Tibial nerve (tissue), 4 donors: ENCODE data around the gene KIF26A. TPM values are rescaled to one million over a fixed set of nuclear protein-coding genes. Genes with fewer than 3 reads are reported as not detected.

Experiments
- DNase-seq, 2 donors: peaks; one replicate each; pipeline ENCODE4 v3.0.0-alpha.2; 2019; ENCODE audit warnings: low spot score in 2 of 2
- H3K27ac ChIP-seq, 4 donors: fragments of 200-600 bp; sonication (generic) in 3 of 4; one replicate each; pipeline ENCODE4 v1.5.1; 2017 to 2019; ENCODE audit warnings: mild to moderate bottlenecking in 1 of 4
- H3K27me3 ChIP-seq, 2 donors: fragments of 200-600 bp; sonication (generic) in 1 of 2; one replicate each; pipeline versions ENCODE4 v1.5.1 to v1.6.0; 2017 to 2019
- H3K36me3 ChIP-seq, 3 donors: fragments of 200-600 bp; sonication (generic); one replicate each; pipeline ENCODE4 v1.5.1; 2018 to 2019
- H3K4me1 ChIP-seq, 4 donors: fragments of 200-600 bp; sonication (generic) in 3 of 4; one replicate each; pipeline ENCODE4 v1.5.1; 2017 to 2019
- H3K4me3 ChIP-seq, 4 donors: fragments of 200-600 bp; sonication (generic) in 3 of 4; one replicate each; pipeline ENCODE4 v1.5.1; 2017 to 2019; ENCODE audit warnings: mild to moderate bottlenecking in 1 of 4, moderate library complexity in 1 of 4
- H3K9me3 ChIP-seq, 4 donors: fragments of 200-600 bp; sonication (generic) in 3 of 4; one replicate each; pipeline ENCODE4 v1.5.1; 2017 to 2019
- EP300 ChIP-seq, 2 donors: sonication (generic); formaldehyde crosslinking; IDR thresholded peaks; one replicate each; pipeline ENCODE4 v1.6.1; 2017; ENCODE audit warnings: antibody characterized with exemption in 2 of 2, mild to moderate bottlenecking in 1 of 2
- POLR2A ChIP-seq, 2 donors: fragments of 450-650 bp; IDR thresholded peaks; one replicate each; pipeline ENCODE4 v1.6.1; 2017; ENCODE audit warnings: antibody characterized with exemption in 2 of 2, mild to moderate bottlenecking in 2 of 2, moderate library complexity in 2 of 2
- WGBS, 2 donors: methylation state at CpG; one replicate each; pipeline ENCODE4 v1.1.5; 2018; 5-methylcytosine and 5-hydroxymethylcytosine counted together
- total RNA-seq, 4 donors: library from RNA; depleted of rRNA; stranded (reverse); fragments of >200 nt; gene quantifications; one replicate each; pipeline ENCODE4 v1.1.0, GENCODE V29; 2016
- TF ChIP-seq, protein P1 (sequence below), 5 experiments: fragments of 200-600 bp in 3 of 5; fragments of 450-650 bp in 2 of 5; sonication (generic) in 3 of 5; IDR thresholded peaks; one replicate each; pipeline ENCODE4 v1.5.1; 2016 to 2019; ENCODE audit warnings: antibody characterized with exemption in 5 of 5, mild to moderate bottlenecking in 3 of 5, moderate library complexity in 2 of 5

The KIF26A gene
- total RNA-seq, 4 donors from 2014 or later = 2.6 to 4.2 (median 3.3) TPM

DNA sequence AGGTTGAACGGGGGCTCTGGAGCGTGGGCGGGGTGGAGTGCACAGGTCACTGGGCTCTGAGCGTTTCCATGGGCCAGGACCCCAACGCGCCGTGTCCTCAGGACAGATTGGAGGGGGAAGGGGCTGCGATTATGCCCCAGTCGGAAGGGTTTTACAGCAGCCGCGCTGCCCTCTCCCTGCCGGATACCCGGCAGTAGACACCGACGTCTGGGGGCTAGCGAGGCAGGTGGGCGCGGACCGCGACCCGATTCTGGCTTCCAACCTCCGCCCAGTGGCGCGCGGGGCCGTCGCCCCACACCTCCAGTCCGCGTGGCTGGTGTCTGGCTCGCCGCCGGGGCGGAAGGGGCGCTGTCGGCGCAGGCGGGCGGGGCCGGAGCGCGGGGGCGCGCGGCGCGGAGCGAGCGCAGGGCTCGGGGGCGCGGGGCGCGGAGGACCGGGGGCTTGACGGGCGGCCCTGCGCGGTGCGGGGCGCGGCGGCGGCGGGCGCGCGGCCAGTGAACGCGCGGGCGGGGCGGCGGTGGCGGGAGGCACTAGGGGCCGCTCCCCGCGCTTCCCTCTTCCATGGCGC lies 2.4 kb upstream of the KIF26A start:
- Histone ChIP-seq H3K27me3 (peaks cover 0 to 67% of the 10 kb centered on the region in 2 donors), H3K4me3 (peak overlapping the region in 1 of 4 donors; percentile 56), H3K9me3 (peaks cover 0 to 4% (median 0%) of the 10 kb centered on the region in 4 donors), H3K27ac (no peak overlapping the region), H3K4me1 (peaks cover 0 to 49% (median 21%) of the 10 kb centered on the region in 4 donors), H3K36me3 (no peaks in the 10 kb centered on the region)
- 0 to 1% methylated on average over 1 to 39 of the region's 78 CpGs for WGBS, 2 donors
- TF ChIP-seq EP300 (IDR thresholded peaks at IDR 0.05) (no peak), POLR2A (IDR thresholded peaks at IDR 0.05) (no peak)
- TF ChIP-seq, protein P1, sequence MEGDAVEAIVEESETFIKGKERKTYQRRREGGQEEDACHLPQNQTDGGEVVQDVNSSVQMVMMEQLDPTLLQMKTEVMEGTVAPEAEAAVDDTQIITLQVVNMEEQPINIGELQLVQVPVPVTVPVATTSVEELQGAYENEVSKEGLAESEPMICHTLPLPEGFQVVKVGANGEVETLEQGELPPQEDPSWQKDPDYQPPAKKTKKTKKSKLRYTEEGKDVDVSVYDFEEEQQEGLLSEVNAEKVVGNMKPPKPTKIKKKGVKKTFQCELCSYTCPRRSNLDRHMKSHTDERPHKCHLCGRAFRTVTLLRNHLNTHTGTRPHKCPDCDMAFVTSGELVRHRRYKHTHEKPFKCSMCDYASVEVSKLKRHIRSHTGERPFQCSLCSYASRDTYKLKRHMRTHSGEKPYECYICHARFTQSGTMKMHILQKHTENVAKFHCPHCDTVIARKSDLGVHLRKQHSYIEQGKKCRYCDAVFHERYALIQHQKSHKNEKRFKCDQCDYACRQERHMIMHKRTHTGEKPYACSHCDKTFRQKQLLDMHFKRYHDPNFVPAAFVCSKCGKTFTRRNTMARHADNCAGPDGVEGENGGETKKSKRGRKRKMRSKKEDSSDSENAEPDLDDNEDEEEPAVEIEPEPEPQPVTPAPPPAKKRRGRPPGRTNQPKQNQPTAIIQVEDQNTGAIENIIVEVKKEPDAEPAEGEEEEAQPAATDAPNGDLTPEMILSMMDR (IDR thresholded peaks at IDR 0.05) = no peak
- DNase-seq = no peak

DNA sequence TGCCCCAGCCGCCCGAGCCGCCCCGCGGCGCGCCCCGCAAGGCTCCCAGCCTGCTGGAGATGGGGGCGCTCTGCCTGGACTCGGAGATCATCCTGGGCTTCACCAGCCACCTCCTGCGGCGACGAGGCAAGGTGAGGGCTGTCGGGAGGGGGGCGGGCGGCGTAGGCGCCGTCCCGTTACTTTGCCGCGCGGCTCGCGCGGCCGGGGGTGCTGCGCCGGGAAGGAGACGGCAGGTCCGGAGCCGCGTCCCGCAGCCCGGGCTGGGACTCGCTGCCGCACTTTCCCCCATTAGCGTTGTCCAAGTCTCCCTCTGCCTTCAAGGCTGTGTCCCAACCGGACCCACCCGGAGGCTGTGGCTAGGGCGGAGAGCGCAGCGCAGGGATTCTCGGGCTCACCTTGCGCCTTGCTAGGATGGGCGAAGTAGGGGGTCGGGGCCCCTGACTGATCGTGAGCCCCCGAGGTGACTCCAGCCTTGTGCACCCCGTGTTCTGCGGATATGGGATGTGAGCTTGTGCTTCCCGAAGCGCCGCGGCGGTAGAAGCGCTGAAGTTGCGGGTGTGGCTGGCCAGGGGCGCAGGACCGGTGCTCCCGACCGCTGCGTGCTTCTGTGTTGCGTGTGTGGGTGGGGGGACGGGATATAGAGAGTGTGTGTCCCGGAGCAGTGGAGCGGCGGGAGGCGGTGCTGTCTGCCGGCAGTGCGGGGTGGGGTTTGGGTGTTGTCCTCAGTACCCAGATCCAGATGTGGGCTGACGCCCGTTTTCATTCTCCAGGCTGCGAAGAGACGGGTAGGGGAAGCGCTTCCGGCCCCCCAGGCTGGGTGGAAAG lies 1.7 kb upstream of the KIF26A start:
- Histone ChIP-seq H3K4me1 (peaks cover 0 to 49% (median 21%) of the 10 kb centered on the region in 4 donors), H3K27ac (no peak overlapping the region), H3K36me3 (no peaks in the 10 kb centered on the region), H3K27me3 (peaks cover 0 to 67% of the 10 kb centered on the region in 2 donors), H3K9me3 (no peaks in the 10 kb centered on the region), H3K4me3 (peak overlapping the region in 1 of 4 donors; percentile 56)
- 2 to 4% methylated on average over 26 to 58 of the region's 77 CpGs for WGBS, 2 donors
- no peak for DNase-seq
- no peak for TF ChIP-seq POLR2A (IDR thresholded peaks at IDR 0.05)
- TF ChIP-seq, protein P1 (IDR thresholded peaks at IDR 0.05) = no peak
- no peak for TF ChIP-seq EP300 (IDR thresholded peaks at IDR 0.05)

DNA sequence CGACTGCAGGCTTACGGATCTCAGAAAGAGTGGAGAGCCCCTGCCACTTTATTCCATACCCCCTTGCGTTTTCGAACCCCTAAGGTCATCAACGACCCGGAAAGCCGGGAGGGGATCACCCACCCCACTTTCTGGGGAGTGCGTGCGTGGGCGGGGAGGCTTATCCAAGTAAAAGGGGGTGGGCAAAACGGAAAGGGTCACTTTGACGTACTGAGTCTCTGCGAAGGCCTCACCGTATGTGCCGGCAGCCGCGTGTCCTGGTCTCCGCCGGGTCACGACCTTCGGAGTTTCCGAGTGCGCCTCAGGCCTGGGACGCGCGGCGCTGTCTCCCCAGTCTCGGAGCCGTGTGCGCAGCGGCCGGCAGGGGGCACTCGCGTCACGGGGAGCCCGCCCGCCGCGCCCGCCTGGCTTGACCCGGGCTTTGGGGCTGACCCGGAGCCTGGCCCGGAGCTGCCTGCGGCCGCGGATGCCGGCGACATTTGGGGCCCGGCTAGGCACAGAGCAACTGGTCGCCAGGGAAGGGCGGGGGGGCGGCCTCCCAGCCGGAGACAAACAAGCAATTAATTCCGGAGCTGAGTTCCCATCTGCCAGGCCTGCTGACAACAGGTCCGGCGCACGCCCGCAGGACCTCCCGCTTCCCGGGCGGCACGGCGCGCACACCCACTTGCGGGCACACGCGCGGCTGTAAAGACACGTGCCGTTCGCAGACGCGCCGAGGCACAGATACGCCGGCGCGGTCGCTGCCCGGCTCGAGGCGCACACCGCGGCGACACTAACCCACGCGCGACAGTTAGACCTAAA lies 890 bp upstream of the KIF26A start:
- H3K4me1 ChIP-seq = peaks cover 0 to 49% (median 21%) of the 10 kb centered on the region in 4 donors

DNA sequence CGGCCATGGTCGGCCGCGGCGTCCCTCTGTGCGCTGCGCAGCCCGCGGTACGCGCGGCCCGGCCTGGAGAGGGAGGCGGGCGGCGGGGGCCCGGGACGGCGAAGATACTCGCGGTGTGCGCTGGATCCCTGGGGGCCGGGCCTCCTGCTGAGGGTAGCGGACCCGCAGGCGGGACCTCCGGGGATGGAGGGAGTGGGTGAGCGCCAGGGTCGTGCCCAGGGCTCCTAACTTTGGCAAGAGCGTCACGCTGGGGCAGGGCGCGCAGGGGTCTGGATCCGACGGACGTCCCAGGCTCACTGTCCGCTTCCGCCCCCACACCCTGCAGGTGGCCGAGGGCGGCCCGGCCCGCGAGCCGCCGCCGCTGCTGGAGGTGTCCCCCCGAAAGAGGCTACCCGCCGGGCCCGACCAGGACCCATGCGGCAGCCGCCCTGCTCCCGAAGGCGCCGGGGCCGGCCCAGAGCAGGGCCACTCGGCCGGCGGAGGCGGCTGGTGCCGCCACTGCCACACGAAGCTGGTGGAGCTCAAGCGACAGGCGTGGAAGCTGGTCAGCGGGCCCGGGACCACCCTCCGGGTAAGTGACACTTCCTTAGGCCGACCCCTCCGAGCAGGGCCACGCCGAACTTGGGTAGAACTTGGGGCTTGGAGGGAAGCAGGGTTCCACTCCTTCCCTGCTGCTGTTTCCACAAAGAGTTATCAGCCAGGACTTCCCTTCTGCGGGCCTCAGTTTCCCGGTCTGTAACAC lies 502 bp downstream of the KIF26A start:
- 1 to 2% methylated on average over 22 to 37 of the region's 73 CpGs for WGBS, 2 donors

More for the DNA sequence above, 890 bp upstream of the KIF26A start:
- peak in 1 of 2 donors; percentile 11 for TF ChIP-seq EP300 (IDR thresholded peaks at IDR 0.05)
- TF ChIP-seq, protein P1 (IDR thresholded peaks at IDR 0.05) = peak; percentile 81 to 92 (median 89)
- no peak for TF ChIP-seq POLR2A (IDR thresholded peaks at IDR 0.05)
- WGBS, 2 donors = 1 to 2% methylated on average over 27 to 49 of the region's 88 CpGs
- peak overlapping the region in 1 of 4 donors; percentile 29 for H3K27ac ChIP-seq
- DNase-seq = peak; percentile 22 to 28
- H3K36me3 ChIP-seq = no peaks in the 10 kb centered on the region
- peaks cover 0 to 67% of the 10 kb centered on the region in 2 donors for H3K27me3 ChIP-seq
- peak overlapping the region; percentile 30 to 56 (median 42) for H3K4me3 ChIP-seq
- no peaks in the 10 kb centered on the region for H3K9me3 ChIP-seq

More for the DNA sequence above, 502 bp downstream of the KIF26A start:
- Histone ChIP-seq H3K4me3 (peak overlapping the region; percentile 22 to 56 (median 42)), H3K36me3 (no peaks in the 10 kb centered on the region), H3K27me3 (peaks cover 0 to 56% of the 10 kb centered on the region in 2 donors), H3K27ac (peak overlapping the region in 1 of 4 donors; percentile 29), H3K9me3 (no peaks in the 10 kb centered on the region), H3K4me1 (peaks cover 0 to 49% (median 21%) of the 10 kb centered on the region in 4 donors)
- TF ChIP-seq EP300 (IDR thresholded peaks at IDR 0.05) (no peak), POLR2A (IDR thresholded peaks at IDR 0.05) (no peak)
- TF ChIP-seq, protein P1 (IDR thresholded peaks at IDR 0.05) = no peak
- no peak for DNase-seq
